ENCODE measurements around the gene PSEN1. TPM values are rescaled to one million over a fixed set of nuclear protein-coding genes. Genes with fewer than 3 reads are reported as not detected.

Gene PSEN1
- total and polyA plus RNA-seq, 2 experiments from 2014 or later = 14.6 to 35.7 TPM

- ATAC-seq = no peak
- no peak overlapping the region for H3K27ac Mint-ChIP-seq
Measured at GRCh38 chr14:73162251-73162650, 25.9 kb downstream of the PSEN1 start.

DNA sequence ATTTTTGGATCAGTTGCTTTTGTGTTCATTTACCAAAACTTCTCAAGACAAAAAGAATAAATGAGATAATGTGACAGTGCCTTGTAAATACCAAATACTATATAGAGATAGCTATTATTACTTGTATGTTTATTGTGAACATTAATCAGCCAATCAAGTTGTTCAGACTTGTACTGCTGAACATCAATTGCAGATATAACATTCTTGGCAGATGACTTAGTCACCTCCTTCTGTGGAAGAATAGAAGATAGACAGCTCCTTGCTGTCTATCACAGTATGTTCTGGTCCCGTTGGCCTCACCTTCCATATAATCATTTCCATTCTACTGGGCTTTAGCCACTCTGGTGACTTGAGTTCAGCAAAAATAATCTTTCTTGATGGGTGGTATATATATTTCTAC is 30.1 kb downstream of the PSEN1 start:
- Histone ChIP-seq H3F3A (replicated peaks; ENCODE audit: low read depth) (peaks cover 11% of the 10 kb centered on the region; the same call in 1 of the 2 replicates), H3K79me2 (replicated peaks; ENCODE audit: insufficient read depth) (no peaks in the 10 kb centered on the region), H3K27me3 (ENCODE audit: insufficient read depth) (no peaks in the 10 kb centered on the region), H3K4me1 (ENCODE audit: insufficient read depth) (peaks cover 15% of the 10 kb centered on the region), H3K9me2 (ENCODE audit: insufficient read depth) (no peaks in the 10 kb centered on the region), H2AFZ (no peak overlapping the region), H3K27ac (ENCODE audit: low read depth) (no peak overlapping the region), H3K4me3 (no peak overlapping the region), H3K4me2 (no peak overlapping the region), H4K20me1 (replicated peaks; ENCODE audit: insufficient read depth) (peaks cover 7% of the 10 kb centered on the region), H3K36me3 (ENCODE audit: insufficient read depth) (no peaks in the 10 kb centered on the region; the same call in 1 of the 2 replicates)
- TF ChIP-seq CTCF (conservative IDR thresholded peaks at IDR 0.05; ENCODE audit: low read depth in 2 of 2) (no peak), EZH2 (IDR thresholded peaks at IDR 0.05; ENCODE audit: low read depth, unreplicated experiment) (no peak)
- Mint-ChIP-seq H3K27me3 (ENCODE audit: insufficient read depth, low read depth, poor library complexity) (peaks cover 2% of the 10 kb centered on the region), H3K36me3 (ENCODE audit: low read depth) (peaks cover 23% of the 10 kb centered on the region), H3K27ac (no peak overlapping the region), H3K9me3 (no peaks in the 10 kb centered on the region), H3K4me1 (peaks cover 20% of the 10 kb centered on the region), H3K4me3 (no peak overlapping the region)
- no peak for DNase-seq (ENCODE audit: low spot score)
- no peak for ATAC-seq

More at GRCh38 chr14:73162251-73162650, 25.9 kb downstream of the PSEN1 start:
- no peak overlapping the region for H3K4me3 Mint-ChIP-seq
- peaks cover 9% of the 10 kb centered on the region; the same call in 1 of the 2 replicates for H3K36me3 ChIP-seq (ENCODE audit: insufficient read depth)
- H3K4me1 Mint-ChIP-seq = no peaks in the 10 kb centered on the region
- H4K20me1 ChIP-seq (replicated peaks; ENCODE audit: insufficient read depth) = peaks cover 6% of the 10 kb centered on the region; the same call in 1 of the 2 replicates
- no peak for TF ChIP-seq ZNF114 (CRISPR knock-in tag; IDR thresholded peaks at IDR 0.05)
- TF ChIP-seq, protein P1, sequence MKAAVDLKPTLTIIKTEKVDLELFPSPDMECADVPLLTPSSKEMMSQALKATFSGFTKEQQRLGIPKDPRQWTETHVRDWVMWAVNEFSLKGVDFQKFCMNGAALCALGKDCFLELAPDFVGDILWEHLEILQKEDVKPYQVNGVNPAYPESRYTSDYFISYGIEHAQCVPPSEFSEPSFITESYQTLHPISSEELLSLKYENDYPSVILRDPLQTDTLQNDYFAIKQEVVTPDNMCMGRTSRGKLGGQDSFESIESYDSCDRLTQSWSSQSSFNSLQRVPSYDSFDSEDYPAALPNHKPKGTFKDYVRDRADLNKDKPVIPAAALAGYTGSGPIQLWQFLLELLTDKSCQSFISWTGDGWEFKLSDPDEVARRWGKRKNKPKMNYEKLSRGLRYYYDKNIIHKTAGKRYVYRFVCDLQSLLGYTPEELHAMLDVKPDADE (IDR thresholded peaks at IDR 0.05) = no peak
- TF ChIP-seq CREB1 (CRISPR knock-in tag; IDR thresholded peaks at IDR 0.05; ENCODE audit: low read depth) = no peak
- no peak for TF ChIP-seq NANOG (IDR thresholded peaks at IDR 0.05; ENCODE audit: borderline replicate concordance)
- TF ChIP-seq JUNB (IDR thresholded peaks at IDR 0.05; ENCODE audit: unreplicated experiment) = no peak
- no peak for TF ChIP-seq EZH2phosphoT487 (IDR thresholded peaks at IDR 0.05; ENCODE audit: unreplicated experiment)
- no peak for TF ChIP-seq ZNF331 (CRISPR knock-in tag; IDR thresholded peaks at IDR 0.05; ENCODE audit: low read depth)
- DNase-seq (ENCODE audit: low spot score) = no peak
- H3K36me3 Mint-ChIP-seq (ENCODE audit: low read depth) = peaks cover 25% of the 10 kb centered on the region
- no peak overlapping the region for H2AFZ ChIP-seq
- no peak overlapping the region for H3K4me2 ChIP-seq
- H3K27ac ChIP-seq (ENCODE audit: low read depth) = no peak overlapping the region
- no peaks in the 10 kb centered on the region; the same call in 1 of the 2 replicates for H3K79me2 ChIP-seq (replicated peaks; ENCODE audit: insufficient read depth)
- H3K4me1 ChIP-seq (ENCODE audit: insufficient read depth) = no peaks in the 10 kb centered on the region
- H3K27me3 ChIP-seq (ENCODE audit: insufficient read depth) = no peaks in the 10 kb centered on the region
- peaks cover 3% of the 10 kb centered on the region for H3K27me3 Mint-ChIP-seq (ENCODE audit: insufficient read depth, low read depth, poor library complexity)
- H3K9me3 Mint-ChIP-seq = no peaks in the 10 kb centered on the region
- no peaks in the 10 kb centered on the region for H3K9me2 ChIP-seq (ENCODE audit: insufficient read depth)
- no peaks in the 10 kb centered on the region for H3F3A ChIP-seq (replicated peaks; ENCODE audit: low read depth)
- no peak overlapping the region for H3K4me3 ChIP-seq
